GM23338 (cell line): ENCODE data around the gene EIF2D.
A peak's percentile ranks its signal among the peaks of the same experiment; 100 is the strongest.

Source experiments
- EZH2 ChIP-seq: fragments of 200-600 bp; sonication (generic); IDR thresholded peaks from one replicate; pipeline ENCODE4 v1.8.0; 2017; ENCODE audit warnings: antibody characterized with exemption, mild to moderate bottlenecking, low read depth; ENCODE audit not compliant: unreplicated experiment
- JUNB ChIP-seq: IDR thresholded peaks from one replicate; pipeline ENCODE4 v1.6.1; 2016; ENCODE audit warnings: antibody characterized with exemption; ENCODE audit not compliant: unreplicated experiment
- POLR2AphosphoS5 ChIP-seq: IDR thresholded peaks from 2 replicates; pipeline ENCODE4 v1.6.1; 2016; ENCODE audit warnings: antibody characterized with exemption, low read depth
- STAT1 ChIP-seq: IDR thresholded peaks from one replicate; pipeline ENCODE4 v1.6.1; 2016; ENCODE audit warnings: antibody characterized with exemption; ENCODE audit not compliant: unreplicated experiment
- ZNF331 ChIP-seq: fragments of 250-450 bp; sonication (Bioruptor Pico); IDR thresholded peaks from 2 replicates; pipeline ENCODE4 v1.5.0; 2020; ENCODE audit warnings: low read depth, mild to moderate bottlenecking, moderate library complexity
- TF ChIP-seq, protein P1 (sequence below), 2 experiments: fragments of 200-600 bp in 1 of 2; sonication (generic) in 1 of 2; conservative IDR thresholded peaks; 2 replicates each; pipeline versions ENCODE4 v1.5.1 to v1.6.1; 2016 to 2017; ENCODE audit warnings: antibody characterized with exemption in 2 of 2, low read depth in 2 of 2, mild to moderate bottlenecking in 2 of 2, moderate library complexity in 1 of 2
- TF ChIP-seq, protein P2 (sequence below): IDR thresholded peaks from one replicate; pipeline ENCODE4 v1.6.1; 2018; ENCODE audit warnings: antibody characterized with exemption; ENCODE audit not compliant: unreplicated experiment

DNA sequence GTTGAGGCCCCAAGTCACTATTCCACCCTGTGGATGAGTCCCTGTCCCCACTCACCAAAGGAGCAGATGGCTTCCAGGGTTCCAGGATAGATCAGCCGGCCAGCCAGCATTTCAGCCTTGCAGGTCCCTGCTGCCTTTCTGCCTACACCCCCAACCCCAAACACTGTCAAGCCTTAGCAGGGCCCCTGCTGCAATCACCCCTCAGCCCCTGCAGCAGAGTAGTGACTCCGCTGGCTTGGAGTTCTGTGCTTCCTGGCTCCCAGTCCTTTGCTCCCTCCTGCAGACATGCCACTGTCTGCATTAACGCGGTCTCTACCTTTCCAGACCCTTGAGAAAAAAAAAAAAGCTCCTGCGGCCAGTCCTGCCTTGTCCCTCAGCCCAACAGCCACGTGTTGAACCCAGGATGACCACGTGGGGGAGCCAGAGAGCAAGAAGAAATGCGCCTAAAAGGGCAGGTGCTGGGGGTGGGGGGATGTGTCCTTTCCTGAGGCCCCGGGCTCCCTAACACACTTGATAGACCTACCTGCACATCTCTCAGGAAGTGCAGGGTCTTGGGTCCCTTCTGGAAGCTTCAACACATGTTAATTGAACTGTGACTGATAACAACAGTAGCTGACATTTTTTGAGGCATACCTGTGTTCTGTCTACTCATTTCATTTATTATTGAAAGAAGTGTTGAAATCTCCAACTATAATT lies 67.6 kb downstream of the EIF2D start:
- TF ChIP-seq JUNB (no peak), POLR2AphosphoS5 (no peak), EZH2 (no peak), STAT1 (no peak), ZNF331 (CRISPR knock-in tag) (no peak)
- TF ChIP-seq, protein P1, sequence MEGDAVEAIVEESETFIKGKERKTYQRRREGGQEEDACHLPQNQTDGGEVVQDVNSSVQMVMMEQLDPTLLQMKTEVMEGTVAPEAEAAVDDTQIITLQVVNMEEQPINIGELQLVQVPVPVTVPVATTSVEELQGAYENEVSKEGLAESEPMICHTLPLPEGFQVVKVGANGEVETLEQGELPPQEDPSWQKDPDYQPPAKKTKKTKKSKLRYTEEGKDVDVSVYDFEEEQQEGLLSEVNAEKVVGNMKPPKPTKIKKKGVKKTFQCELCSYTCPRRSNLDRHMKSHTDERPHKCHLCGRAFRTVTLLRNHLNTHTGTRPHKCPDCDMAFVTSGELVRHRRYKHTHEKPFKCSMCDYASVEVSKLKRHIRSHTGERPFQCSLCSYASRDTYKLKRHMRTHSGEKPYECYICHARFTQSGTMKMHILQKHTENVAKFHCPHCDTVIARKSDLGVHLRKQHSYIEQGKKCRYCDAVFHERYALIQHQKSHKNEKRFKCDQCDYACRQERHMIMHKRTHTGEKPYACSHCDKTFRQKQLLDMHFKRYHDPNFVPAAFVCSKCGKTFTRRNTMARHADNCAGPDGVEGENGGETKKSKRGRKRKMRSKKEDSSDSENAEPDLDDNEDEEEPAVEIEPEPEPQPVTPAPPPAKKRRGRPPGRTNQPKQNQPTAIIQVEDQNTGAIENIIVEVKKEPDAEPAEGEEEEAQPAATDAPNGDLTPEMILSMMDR (conservative IDR thresholded peaks at IDR 0.05; ENCODE audit: low read depth in 2 of 2): peak; percentile 89 to 98
- TF ChIP-seq, protein P2, sequence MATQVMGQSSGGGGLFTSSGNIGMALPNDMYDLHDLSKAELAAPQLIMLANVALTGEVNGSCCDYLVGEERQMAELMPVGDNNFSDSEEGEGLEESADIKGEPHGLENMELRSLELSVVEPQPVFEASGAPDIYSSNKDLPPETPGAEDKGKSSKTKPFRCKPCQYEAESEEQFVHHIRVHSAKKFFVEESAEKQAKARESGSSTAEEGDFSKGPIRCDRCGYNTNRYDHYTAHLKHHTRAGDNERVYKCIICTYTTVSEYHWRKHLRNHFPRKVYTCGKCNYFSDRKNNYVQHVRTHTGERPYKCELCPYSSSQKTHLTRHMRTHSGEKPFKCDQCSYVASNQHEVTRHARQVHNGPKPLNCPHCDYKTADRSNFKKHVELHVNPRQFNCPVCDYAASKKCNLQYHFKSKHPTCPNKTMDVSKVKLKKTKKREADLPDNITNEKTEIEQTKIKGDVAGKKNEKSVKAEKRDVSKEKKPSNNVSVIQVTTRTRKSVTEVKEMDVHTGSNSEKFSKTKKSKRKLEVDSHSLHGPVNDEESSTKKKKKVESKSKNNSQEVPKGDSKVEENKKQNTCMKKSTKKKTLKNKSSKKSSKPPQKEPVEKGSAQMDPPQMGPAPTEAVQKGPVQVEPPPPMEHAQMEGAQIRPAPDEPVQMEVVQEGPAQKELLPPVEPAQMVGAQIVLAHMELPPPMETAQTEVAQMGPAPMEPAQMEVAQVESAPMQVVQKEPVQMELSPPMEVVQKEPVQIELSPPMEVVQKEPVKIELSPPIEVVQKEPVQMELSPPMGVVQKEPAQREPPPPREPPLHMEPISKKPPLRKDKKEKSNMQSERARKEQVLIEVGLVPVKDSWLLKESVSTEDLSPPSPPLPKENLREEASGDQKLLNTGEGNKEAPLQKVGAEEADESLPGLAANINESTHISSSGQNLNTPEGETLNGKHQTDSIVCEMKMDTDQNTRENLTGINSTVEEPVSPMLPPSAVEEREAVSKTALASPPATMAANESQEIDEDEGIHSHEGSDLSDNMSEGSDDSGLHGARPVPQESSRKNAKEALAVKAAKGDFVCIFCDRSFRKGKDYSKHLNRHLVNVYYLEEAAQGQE: no peak
